H1 (cell line): ENCODE data around the gene CDK16. TPM values are rescaled to one million over a fixed set of nuclear protein-coding genes. Genes with fewer than 3 reads are reported as not detected.
A peak's percentile ranks its signal among the peaks of the same experiment; 100 is the strongest.

Experiments
- CTCF ChIA-PET: fragments of 300-600 bp; sonication (Branson Sonifier 250); formaldehyde crosslinking; loops from one replicate; lab custom pipeline; 2021; ENCODE audit not compliant: partially characterized antibody; lab: Charles Lee
- POLR2A ChIA-PET: fragments of 300-600 bp; sonication (Branson Sonifier 250); formaldehyde crosslinking; loops from one replicate; lab custom pipeline; 2021; ENCODE audit warnings: inconsistent platforms; ENCODE audit not compliant: partially characterized antibody; lab: Charles Lee
- DNase-seq, 2 experiments: peaks; one replicate each; pipeline versions ENCODE4 v3.0.0 to v3.0.0-alpha.2; 2010 to 2022; ENCODE audit warnings: low spot score in 2 of 2, low read depth in 1 of 2, mixed read lengths in 1 of 2
- FAIRE-seq: peaks from 2 replicates; lab custom pipeline; 2011; peaks lifted over from hg19 to GRCh38; lab: Jason Lieb, UNC
- H2AFZ ChIP-seq: 2 replicates; pipeline ENCODE4 v1.8.1; 2012; ENCODE audit warnings: low read length, inconsistent platforms
- H2AK5ac ChIP-seq: 2 replicates; pipeline ENCODE4 v1.6.1; 2013; ENCODE audit warnings: low read depth, low read length
- H2BK120ac ChIP-seq: replicated peaks from 2 replicates; pipeline ENCODE3; 2013; ENCODE audit warnings: low read depth, low read length, inconsistent platforms
- H2BK12ac ChIP-seq: 2 replicates; pipeline ENCODE4 v1.6.1; 2013; ENCODE audit warnings: low read depth, low read length
- H2BK15ac ChIP-seq: 2 replicates; pipeline ENCODE4 v1.6.1; 2013; ENCODE audit warnings: low read length
- H2BK20ac ChIP-seq: 2 replicates; pipeline ENCODE4 v1.6.1; 2013; ENCODE audit warnings: low read length
- H2BK5ac ChIP-seq: 2 replicates; pipeline ENCODE4 v1.6.1; 2013; ENCODE audit warnings: low read depth, low read length
- H3K14ac ChIP-seq: 2 replicates; pipeline ENCODE4 v1.6.1; 2013; ENCODE audit warnings: inconsistent platforms; ENCODE audit not compliant: insufficient read length
- H3K18ac ChIP-seq: 2 replicates; pipeline ENCODE4 v1.6.1; 2013; ENCODE audit warnings: low read length; ENCODE audit errors: extremely low read depth
- H3K23ac ChIP-seq: 2 replicates; pipeline ENCODE4 v1.6.1; 2013; ENCODE audit warnings: inconsistent platforms; ENCODE audit not compliant: insufficient read length
- H3K23me2 ChIP-seq: 2 replicates; pipeline ENCODE4 v1.6.1; 2013; ENCODE audit warnings: low read depth, low read length
- H3K27ac ChIP-seq: 2 replicates; pipeline ENCODE4 v1.6.1; 2011; ENCODE audit warnings: low read depth, low read length, inconsistent platforms
- H3K27me3 ChIP-seq, 4 experiments: replicated peaks in 1 of 4; 1 replicate in 1 of 4; 2 replicates in 3 of 4; pipeline versions ENCODE4 v1.6.1 to v1.8.1; 2011 to 2013; ENCODE audit warnings: low read length in 3 of 4, mild to moderate bottlenecking in 3 of 4, inconsistent platforms in 2 of 4, mixed read lengths in 2 of 4, moderate library complexity in 1 of 4; ENCODE audit not compliant: control insufficient read depth in 3 of 4, insufficient read depth in 3 of 4; ENCODE audit errors: extremely low read depth in 1 of 4
- H3K36me3 ChIP-seq, 4 experiments: 2 replicates each; pipeline versions ENCODE4 v1.6.1 to v1.8.1; 2011 to 2013; ENCODE audit warnings: mild to moderate bottlenecking in 4 of 4, low read length in 3 of 4, moderate library complexity in 2 of 4, control low read depth in 1 of 4, inconsistent platforms in 1 of 4; ENCODE audit not compliant: insufficient read depth in 4 of 4, control insufficient read depth in 2 of 4
- H3K4ac ChIP-seq: replicated peaks from 2 replicates; pipeline ENCODE3; 2013; ENCODE audit warnings: low read length, low read depth, mixed read lengths, inconsistent platforms; ENCODE audit not compliant: insufficient read length
- H3K4me1 ChIP-seq, 4 experiments: replicated peaks in 1 of 4; 1 replicate in 1 of 4; 2 replicates in 3 of 4; pipeline versions ENCODE4 v1.6.1 to v1.8.1; 2011 to 2013; ENCODE audit warnings: low read length in 3 of 4, inconsistent platforms in 2 of 4, mixed read lengths in 1 of 4; ENCODE audit not compliant: insufficient read depth in 4 of 4, control insufficient read depth in 3 of 4
- H3K4me2 ChIP-seq, 2 experiments: 2 replicates each; pipeline versions ENCODE4 v1.6.1 to v1.8.1; 2011 to 2013; ENCODE audit warnings: low read depth in 2 of 2, low read length in 2 of 2, control low read depth in 1 of 2, inconsistent platforms in 1 of 2, mild to moderate bottlenecking in 1 of 2; ENCODE audit not compliant: insufficient read depth in 1 of 2
- H3K4me3 ChIP-seq, 4 experiments: fragments of 200-600, 300-600 bp in 1 of 4; sonication (generic), shearing (Covaris generic), sonication (Bioruptor Twin) in 1 of 4; 2 replicates each; pipeline versions ENCODE4 v1.5.1 to v1.8.1; 2011 to 2016; ENCODE audit warnings: low read length in 4 of 4, low read depth in 3 of 4, control low read depth in 2 of 4, inconsistent platforms in 2 of 4, mild to moderate bottlenecking in 2 of 4, mixed read lengths in 1 of 4, moderate library complexity in 1 of 4; ENCODE audit not compliant: insufficient read depth in 2 of 4; ENCODE audit errors: extremely low read depth in 1 of 4
- H3K56ac ChIP-seq: replicated peaks from 2 replicates; pipeline ENCODE3; 2013; ENCODE audit warnings: low read depth, mild to moderate bottlenecking, mixed read lengths, low read length, inconsistent platforms; ENCODE audit not compliant: insufficient read length
- H3K79me1 ChIP-seq: 2 replicates; pipeline ENCODE4 v1.6.1; 2013; ENCODE audit warnings: low read depth, low read length, control low read depth
- H3K79me2 ChIP-seq, 2 experiments: 2 replicates each; pipeline versions ENCODE4 v1.6.1 to v1.8.1; 2012 to 2013; ENCODE audit warnings: low read length in 2 of 2, mild to moderate bottlenecking in 2 of 2, inconsistent platforms in 1 of 2; ENCODE audit not compliant: insufficient read depth in 2 of 2, control insufficient read depth in 1 of 2
- H3K9ac ChIP-seq, 4 experiments: replicated peaks in 1 of 4; 1 replicate in 1 of 4; 2 replicates in 3 of 4; pipeline versions ENCODE4 v1.6.1 to v1.8.1; 2011 to 2013; ENCODE audit warnings: low read depth in 3 of 4, low read length in 3 of 4, control low read depth in 2 of 4, mild to moderate bottlenecking in 2 of 4, moderate library complexity in 2 of 4, inconsistent platforms in 1 of 4; ENCODE audit errors: extremely low read depth in 1 of 4
- H3K9me3 ChIP-seq, 2 experiments: 2 replicates each; pipeline versions ENCODE4 v1.6.1 to v1.8.1; 2012 to 2013; ENCODE audit warnings: mild to moderate bottlenecking in 2 of 2, moderate library complexity in 2 of 2, control low read depth in 1 of 2, inconsistent platforms in 1 of 2, low read depth in 1 of 2, low read length in 1 of 2, mixed read lengths in 1 of 2; ENCODE audit not compliant: insufficient read depth in 2 of 2
- H4K20me1 ChIP-seq, 2 experiments: replicated peaks in 1 of 2; 2 replicates each; pipeline versions ENCODE3 to v1.8.1; 2011 to 2013; ENCODE audit warnings: inconsistent platforms in 2 of 2, low read length in 2 of 2, mild to moderate bottlenecking in 1 of 2; ENCODE audit not compliant: insufficient read depth in 2 of 2, control insufficient read depth in 1 of 2
- H4K5ac ChIP-seq: 2 replicates; pipeline ENCODE4 v1.6.1; 2013; ENCODE audit warnings: low read length, low read depth, mixed read lengths, inconsistent platforms; ENCODE audit not compliant: insufficient read length
- H4K8ac ChIP-seq: 2 replicates; pipeline ENCODE4 v1.8.0; 2013; ENCODE audit warnings: mild to moderate bottlenecking, moderate library complexity, low read length, inconsistent platforms; ENCODE audit not compliant: insufficient read depth; ENCODE audit errors: extremely low read depth
- H4K91ac ChIP-seq: replicated peaks from 2 replicates; pipeline ENCODE3; 2013; ENCODE audit warnings: low read length, mixed read lengths, inconsistent platforms; ENCODE audit not compliant: insufficient read length
- ATF2 ChIP-seq: IDR thresholded peaks from 2 replicates; pipeline ENCODE4 v1.6.1; 2012; ENCODE audit warnings: low read length, inconsistent platforms
- CEBPB ChIP-seq: IDR thresholded peaks from 2 replicates; pipeline ENCODE4 v1.6.1; 2012; ENCODE audit warnings: low read depth, low read length
- JUND ChIP-seq: IDR thresholded peaks from 2 replicates; pipeline ENCODE4 v1.6.1; 2011; ENCODE audit warnings: mild to moderate bottlenecking, improper control_type of control experiment, low read length
- POLR2A ChIP-seq, 2 experiments: IDR thresholded peaks; 1 replicate in 1 of 2; 2 replicates in 1 of 2; pipeline ENCODE4 v1.6.1; 2011; ENCODE audit warnings: low read depth in 2 of 2, low read length in 2 of 2, mild to moderate bottlenecking in 2 of 2; ENCODE audit errors: control extremely low read depth in 1 of 2
- WGBS, 2 experiments: shearing (Covaris generic) in 1 of 2; methylation state at CpG; one replicate each; pipeline versions ENCODE4 v1.1.6 to v1.1.7; 2013 to 2015; ENCODE audit warnings: low lambda C conversion rate in 2 of 2, mixed read lengths in 2 of 2, inconsistent platforms in 1 of 2, low coverage in 1 of 2, missing lambda C conversion rate in 1 of 2; ENCODE audit not compliant: insufficient replicate concordance in 2 of 2, insufficient coverage in 1 of 2, insufficient read length in 1 of 2; ENCODE audit errors: extremely low coverage in 1 of 2, missing lambda C conversion rate in 1 of 2; 5-methylcytosine and 5-hydroxymethylcytosine counted together
- polyA plus RNA-seq, 7 experiments: library from polyadenylated mRNA; depleted of rRNA in 3 of 7; stranded (reverse) in 5 of 7; unstranded in 2 of 7; fragments of >200 nt in 5 of 7; fragments of 200-250 nt in 2 of 7; gene quantifications; 1 replicate in 5 of 7; 2 replicates in 1 of 7; 4 replicates in 1 of 7; pipeline versions ENCODE4 v1.2.1 to v1.2.3, GENCODE V29; 2011 to 2013; ENCODE audit warnings: missing spikeins in 2 of 7, mixed read lengths in 2 of 7
- total RNA-seq: library from RNA; stranded (reverse); fragmentation: NEBNext Ultra II Directional; extraction: Animal tissue kit (Norgen Biotek cat#: 25700); gene quantifications from 2 replicates; pipeline ENCODE4 v1.2.1, GENCODE V29; 2021

CDK16 gene
- total and polyA plus RNA-seq, 2 of the 8 experiments (the other 6 are each of a cell fraction or from before 2014, with no cell fraction given): 124 to 204 TPM

DNA sequence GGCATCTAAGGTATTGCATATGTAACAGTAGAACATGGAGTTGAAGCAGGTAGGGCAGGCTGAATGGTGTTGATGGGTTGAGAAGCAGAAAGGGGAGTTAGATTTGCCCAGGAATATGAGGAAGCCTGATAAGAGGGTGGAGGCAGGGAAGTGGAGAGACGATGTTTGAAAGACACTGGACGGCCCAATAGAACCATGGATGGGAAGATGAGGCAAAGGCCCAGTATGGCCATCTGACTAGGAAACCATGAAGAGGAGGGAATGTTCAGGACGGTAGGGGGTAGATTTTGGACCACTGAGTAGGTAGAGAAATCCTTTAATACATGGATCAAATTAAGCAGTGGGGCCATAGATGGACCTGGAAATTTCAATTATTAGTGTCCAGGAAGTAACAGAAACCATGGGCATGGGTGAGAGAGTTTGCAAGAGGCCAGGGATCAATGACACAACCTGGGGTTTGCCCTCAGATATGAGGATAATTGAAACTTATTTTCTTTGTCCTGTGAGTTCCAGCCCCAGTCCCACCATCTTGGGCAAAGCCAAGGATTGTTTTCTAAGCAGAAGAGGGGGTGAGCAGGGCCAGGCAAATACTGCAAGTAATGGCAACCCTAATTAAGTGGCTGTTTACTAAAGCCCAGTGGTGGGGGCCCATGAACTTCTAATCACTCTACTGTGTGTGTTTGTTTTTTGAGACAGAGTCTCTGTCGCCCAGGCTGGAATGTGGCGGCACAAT, 11.8 kb downstream of the CDK16 start:
- H2BK5ac ChIP-seq: no peak overlapping the region
- no peak overlapping the region for H3K56ac ChIP-seq
- no peaks in the 10 kb centered on the region for H3K9me3 ChIP-seq
- ChIA-PET POLR2A (interaction anchor here (0.8 to 3.0 kb wide), 7 partner anchors 9 to 91 kb away, joined by 3 to 16 read pairs (median 3); partner anchors contain the start of gene CDK16), CTCF (interaction anchor here (1.1 kb wide), 1 partner anchor 154 kb away, joined by 3 read pairs; no protein-coding TSS in a partner anchor)
- DNase-seq (no peak), FAIRE-seq (no peak)
- 98% methylated on average over 5 of the region's 5 CpGs; no CpG with 5 or more reads in 1 of the 2 experiments for WGBS, 2 experiments
- H3K4ac ChIP-seq: no peak overlapping the region
- H2BK12ac ChIP-seq: no peak overlapping the region
- no peak overlapping the region for H2AK5ac ChIP-seq
- H3K4me2 ChIP-seq: no peak overlapping the region
- no peak overlapping the region for H2BK20ac ChIP-seq
- H3K14ac ChIP-seq: no peak overlapping the region
- no peak overlapping the region for H3K9ac ChIP-seq
- H3K79me2 ChIP-seq: peaks cover 0 to 17% of the 10 kb centered on the region in 2 experiments; a peak in 3 of 4 replicates
- H4K5ac ChIP-seq: no peak overlapping the region
- H3K36me3 ChIP-seq: peaks cover under 1 to 34% (median 23%) of the 10 kb centered on the region in 4 experiments; a peak in 7 of 8 replicates
- H2AFZ ChIP-seq: no peak overlapping the region
- H3K23me2 ChIP-seq: no peaks in the 10 kb centered on the region
- H3K18ac ChIP-seq: no peak overlapping the region
- H4K8ac ChIP-seq: no peak overlapping the region
- no peaks in the 10 kb centered on the region for H4K20me1 ChIP-seq
- no peaks in the 10 kb centered on the region for H3K27me3 ChIP-seq
- TF ChIP-seq ATF2 (no peak), JUND (no peak), POLR2A (IDR thresholded peaks at IDR 0.05; ENCODE audit: control extremely low read depth in 1 of 2, low read depth in 2 of 2, low read length in 2 of 2) (0 out of 3 replicates have a peak, but pooled peaks of 1 of the 2 experiments have one; percentile 29), CEBPB (no peak)
- H2BK15ac ChIP-seq: no peak overlapping the region
- no peak overlapping the region for H2BK120ac ChIP-seq
- no peak overlapping the region for H3K27ac ChIP-seq
- no peak overlapping the region for H4K91ac ChIP-seq
- H3K23ac ChIP-seq: no peak overlapping the region
- H3K4me3 ChIP-seq: no peak overlapping the region
- H3K79me1 ChIP-seq: no peaks in the 10 kb centered on the region
- H3K4me1 ChIP-seq: peaks cover 0 to 9% (median 5%) of the 10 kb centered on the region in 4 experiments; a peak in 4 of 7 replicates
